Transverse colon (tissue), 4 donors: ENCODE results near the gene DNAJB13.

ENCODE experiments used
- EP300 ChIP-seq: sonication (generic); formaldehyde crosslinking; IDR thresholded peaks from one replicate; pipeline ENCODE4 v1.6.1; 2017; ENCODE audit warnings: antibody characterized with exemption, low read depth
- POLR2A ChIP-seq: fragments of 450-650 bp; IDR thresholded peaks from one replicate; pipeline ENCODE4 v1.6.1; 2016; ENCODE audit warnings: antibody characterized with exemption, mild to moderate bottlenecking, moderate library complexity
- POLR2AphosphoS5 ChIP-seq, 3 donors: sonication (generic); formaldehyde crosslinking; IDR thresholded peaks; one replicate each; pipeline ENCODE4 v1.6.1; 2016; ENCODE audit warnings: antibody characterized with exemption in 3 of 3
- TF ChIP-seq, protein P1 (sequence below), 5 experiments: fragments of 200-600 bp in 3 of 5; fragments of 450-650 bp in 2 of 5; sonication (generic) in 3 of 5; IDR thresholded peaks; 1 replicate in 2 of 5; 2 replicates in 3 of 5; pipeline ENCODE4 v1.5.1; 2016 to 2017; ENCODE audit warnings: antibody characterized with exemption in 5 of 5, inconsistent platforms in 3 of 5, mild to moderate bottlenecking in 2 of 5, moderate library complexity in 1 of 5

- TF ChIP-seq, protein P1, sequence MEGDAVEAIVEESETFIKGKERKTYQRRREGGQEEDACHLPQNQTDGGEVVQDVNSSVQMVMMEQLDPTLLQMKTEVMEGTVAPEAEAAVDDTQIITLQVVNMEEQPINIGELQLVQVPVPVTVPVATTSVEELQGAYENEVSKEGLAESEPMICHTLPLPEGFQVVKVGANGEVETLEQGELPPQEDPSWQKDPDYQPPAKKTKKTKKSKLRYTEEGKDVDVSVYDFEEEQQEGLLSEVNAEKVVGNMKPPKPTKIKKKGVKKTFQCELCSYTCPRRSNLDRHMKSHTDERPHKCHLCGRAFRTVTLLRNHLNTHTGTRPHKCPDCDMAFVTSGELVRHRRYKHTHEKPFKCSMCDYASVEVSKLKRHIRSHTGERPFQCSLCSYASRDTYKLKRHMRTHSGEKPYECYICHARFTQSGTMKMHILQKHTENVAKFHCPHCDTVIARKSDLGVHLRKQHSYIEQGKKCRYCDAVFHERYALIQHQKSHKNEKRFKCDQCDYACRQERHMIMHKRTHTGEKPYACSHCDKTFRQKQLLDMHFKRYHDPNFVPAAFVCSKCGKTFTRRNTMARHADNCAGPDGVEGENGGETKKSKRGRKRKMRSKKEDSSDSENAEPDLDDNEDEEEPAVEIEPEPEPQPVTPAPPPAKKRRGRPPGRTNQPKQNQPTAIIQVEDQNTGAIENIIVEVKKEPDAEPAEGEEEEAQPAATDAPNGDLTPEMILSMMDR (IDR thresholded peaks at IDR 0.05), result no peak
- no peak for TF ChIP-seq POLR2A
- no peak for TF ChIP-seq EP300
- no peak for TF ChIP-seq POLR2AphosphoS5 (IDR thresholded peaks at IDR 0.05)
These were observed 19.4 kb downstream of the DNAJB13 start for GRCh38 chr11:73969991-73970800.
